HEK293 (cell line): ENCODE results near the gene THBS2.

Experiments used
- ZNF19 ChIP-seq: fragments of 450-650 bp; formaldehyde crosslinking; IDR thresholded peaks from 2 replicates; pipeline ENCODE4; 2016; ENCODE audit warnings: missing biosample characterization, missing genetic modification characterization, low read depth
- ZNF335 ChIP-seq: fragments of 450-650 bp; formaldehyde crosslinking; conservative IDR thresholded peaks from 2 replicates; pipeline ENCODE4 v1.5.1; 2016; ENCODE audit warnings: missing biosample characterization, missing genetic modification characterization
- ZNF629 ChIP-seq: fragments of 450-650 bp; formaldehyde crosslinking; IDR thresholded peaks from 2 replicates; pipeline ENCODE4 v1.5.1; 2017; ENCODE audit warnings: missing biosample characterization, missing genetic modification characterization
- ZSCAN5A ChIP-seq: fragments of 450-650 bp; formaldehyde crosslinking; IDR thresholded peaks from 2 replicates; pipeline ENCODE4 v1.5.1; 2016; ENCODE audit warnings: missing biosample characterization, missing genetic modification characterization
- TF ChIP-seq, protein P1 (sequence below): fragments of 450-650 bp; formaldehyde crosslinking; IDR thresholded peaks from 2 replicates; pipeline ENCODE4 v1.5.1; 2016; ENCODE audit warnings: missing biosample characterization, missing genetic modification characterization

- no peak for TF ChIP-seq ZNF335
- no peak for TF ChIP-seq ZNF629 (tag by site-specific recombination)
- TF ChIP-seq, protein P1, sequence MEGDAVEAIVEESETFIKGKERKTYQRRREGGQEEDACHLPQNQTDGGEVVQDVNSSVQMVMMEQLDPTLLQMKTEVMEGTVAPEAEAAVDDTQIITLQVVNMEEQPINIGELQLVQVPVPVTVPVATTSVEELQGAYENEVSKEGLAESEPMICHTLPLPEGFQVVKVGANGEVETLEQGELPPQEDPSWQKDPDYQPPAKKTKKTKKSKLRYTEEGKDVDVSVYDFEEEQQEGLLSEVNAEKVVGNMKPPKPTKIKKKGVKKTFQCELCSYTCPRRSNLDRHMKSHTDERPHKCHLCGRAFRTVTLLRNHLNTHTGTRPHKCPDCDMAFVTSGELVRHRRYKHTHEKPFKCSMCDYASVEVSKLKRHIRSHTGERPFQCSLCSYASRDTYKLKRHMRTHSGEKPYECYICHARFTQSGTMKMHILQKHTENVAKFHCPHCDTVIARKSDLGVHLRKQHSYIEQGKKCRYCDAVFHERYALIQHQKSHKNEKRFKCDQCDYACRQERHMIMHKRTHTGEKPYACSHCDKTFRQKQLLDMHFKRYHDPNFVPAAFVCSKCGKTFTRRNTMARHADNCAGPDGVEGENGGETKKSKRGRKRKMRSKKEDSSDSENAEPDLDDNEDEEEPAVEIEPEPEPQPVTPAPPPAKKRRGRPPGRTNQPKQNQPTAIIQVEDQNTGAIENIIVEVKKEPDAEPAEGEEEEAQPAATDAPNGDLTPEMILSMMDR (tag by site-specific recombination) = no peak
- no peak for TF ChIP-seq ZNF19 (tag by site-specific recombination)
- TF ChIP-seq ZSCAN5A = no peak
Measured at GRCh38 chr6:169205176-169206160, 48.2 kb downstream of the THBS2 start.
